Left cardiac atrium (tissue), 4 donors: ENCODE measurements around the gene TRIM29. TPM values are rescaled to one million over a fixed set of nuclear protein-coding genes. Genes with fewer than 3 reads are reported as not detected.
A peak's percentile ranks its signal among the peaks of the same experiment; 100 is the strongest.

Source experiments
- ATAC-seq, 2 donors: fragments of 200-7000 bp; cut with Tn5 transposase; one replicate each; pipeline ENCODE4 v1.9.1; 2020; ENCODE audit warnings: mild to moderate bottlenecking in 2 of 2, moderate library complexity in 2 of 2
- DNase-seq: peaks from one replicate; pipeline ENCODE4 v3.0.0-alpha.2; 2020
- intact Hi-C, 2 donors: fragments of 100-400 bp; cut with DNase I; formaldehyde crosslinking; loops; one replicate each; pipeline versions ENCODE4 v1.14.1 to v1.15.1; 2022 to 2023
- total RNA-seq, 2 donors: library from RNA; stranded (reverse); fragmentation: NEBNext Ultra II Directional; extraction: Animal tissue kit (Norgen Biotek cat#: 25700); gene quantifications; one replicate each; pipeline ENCODE4 v1.2.1, GENCODE V29; 2021
- donor health status: DM: no; HTN: yes; CAD: no.
- donor health status: DM: no; HTN: yes; CAD: no; lungs with severe emphysema.
- donor health status: DM: yes; HTN: yes; CAD: no.
- donor health status: Dilated cardiomyopathy.

The TRIM29 gene
- total RNA-seq, 2 donors from 2014 or later = 0.50 TPM; not detected in 1

- DNase-seq (no peak), ATAC-seq (peak; percentile 61 to 82)
- intact Hi-C loops = no loop called here
Observed at GRCh38 chr11:120128392-120129119, 9.4 kb downstream of the TRIM29 start.

- ATAC-seq (no peak), DNase-seq (no peak)
- intact Hi-C loops = no loop called here
Observed at GRCh38 chr11:120127236-120127635, 10.7 kb downstream of the TRIM29 start.

- intact Hi-C loops = no loop called here
- ATAC-seq (no peak), DNase-seq (no peak)
Observed at GRCh38 chr11:120126620-120127019, 11.3 kb downstream of the TRIM29 start.

GRCh38 chr11:120125509-120125908 lies 12.4 kb downstream of the TRIM29 start:
- ATAC-seq (no peak), DNase-seq (no peak)
- intact Hi-C loops = no loop called here

- ATAC-seq (peak in 1 of 2 donors; percentile 71), DNase-seq (no peak)
- intact Hi-C loops = no loop called here
Observed at GRCh38 chr11:120125024-120125423, 12.9 kb downstream of the TRIM29 start.

- DNase-seq (no peak), ATAC-seq (no peak)
- intact Hi-C loops = no loop called here
Observed at GRCh38 chr11:120124355-120124754, 13.6 kb downstream of the TRIM29 start.

GRCh38 chr11:120123946-120124345 lies 14.0 kb downstream of the TRIM29 start:
- no peak for ATAC-seq
- DNase-seq = no peak
- intact Hi-C loops = no loop called here

GRCh38 chr11:120122924-120123683 lies 14.8 kb downstream of the TRIM29 start:
- ATAC-seq (no peak), DNase-seq (no peak)
- intact Hi-C loops = no loop called here

- intact Hi-C loops = no loop called here
- ATAC-seq (peak; percentile 56 to 62), DNase-seq (no peak)
Observed at GRCh38 chr11:120121914-120122473, 15.9 kb downstream of the TRIM29 start.

GRCh38 chr11:120121336-120121735 lies 16.6 kb downstream of the TRIM29 start:
- intact Hi-C loops = no loop called here
- peak in 1 of 2 donors; percentile 32 for ATAC-seq
- no peak for DNase-seq

- DNase-seq = no peak
- ATAC-seq = no peak
- intact Hi-C loops = no loop called here
Observed at GRCh38 chr11:120120805-120121335, 17.0 kb downstream of the TRIM29 start.

GRCh38 chr11:120119121-120119520 lies 18.8 kb downstream of the TRIM29 start:
- intact Hi-C loops = no loop called here
- no peak for ATAC-seq
- no peak for DNase-seq

GRCh38 chr11:120117991-120118390 lies 19.9 kb downstream of the TRIM29 start:
- intact Hi-C loops = no loop called here
- no peak for DNase-seq

GRCh38 chr11:120116966-120117365 lies 20.9 kb downstream of the TRIM29 start:
- ATAC-seq = no peak
- DNase-seq = no peak
- intact Hi-C loops = no loop called here

More at GRCh38 chr11:120117991-120118390, 19.9 kb downstream of the TRIM29 start:
- no peak for ATAC-seq

GRCh38 chr11:120115272-120116000 lies 22.5 kb downstream of the TRIM29 start:
- DNase-seq = no peak

GRCh38 chr11:120112174-120112796 lies 25.6 kb downstream of the TRIM29 start:
- intact Hi-C loops = no loop called here
- ATAC-seq (no peak), DNase-seq (no peak)

More at GRCh38 chr11:120115272-120116000, 22.5 kb downstream of the TRIM29 start:
- peak in 1 of 2 donors; percentile 56 for ATAC-seq
- intact Hi-C loops = no loop called here

GRCh38 chr11:120109531-120109930 lies 28.4 kb downstream of the TRIM29 start:
- ATAC-seq = no peak
- intact Hi-C loops = loop anchor here (5.0 to 10.0 kb wide), 4 partner anchors 427 to 627 kb away; no protein-coding TSS in a partner anchor
- no peak for DNase-seq

GRCh38 chr11:120108785-120109168 lies 29.1 kb downstream of the TRIM29 start:
- DNase-seq (no peak), ATAC-seq (no peak)

More at GRCh38 chr11:120108785-120109168, 29.1 kb downstream of the TRIM29 start:
- intact Hi-C loops = loop anchor here (1.0 to 10.0 kb wide), 5 partner anchors 426 to 626 kb away; no protein-coding TSS in a partner anchor
